HT1080 (cell line): ENCODE measurements around the gene MASP2. TPM values are rescaled to one million over a fixed set of nuclear protein-coding genes. Genes with fewer than 3 reads are reported as not detected.
"Not testable (repeated sequence)": the region's sequence is repeated elsewhere in the genome, so short reads cannot be mapped to it uniquely, and the experiment has no call there.

Experiments
- DNase-seq: peaks from one replicate; pipeline ENCODE4 v3.0.0-alpha.2; 2015; ENCODE audit warnings: low read depth
- total RNA-seq: library from RNA; depleted of rRNA; stranded (reverse); fragments of >200 nt; shearing (Covaris generic); gene quantifications from 2 replicates; pipeline ENCODE4 v1.2.3, GENCODE V29; 2014

Gene MASP2
- total RNA-seq, 1 experiment from 2014 or later, result not detected

- no peak for DNase-seq
Measured at GRCh38 chr1:11058595-11059154, 11.6 kb upstream of the MASP2 start.

- DNase-seq, result no peak
Measured at GRCh38 chr1:11058026-11058425, 11.0 kb upstream of the MASP2 start.

- no peak for DNase-seq
Measured at GRCh38 chr1:11057477-11057876, 10.4 kb upstream of the MASP2 start.

- DNase-seq, result no peak
Measured at GRCh38 chr1:11056504-11056903, 9.5 kb upstream of the MASP2 start.

- DNase-seq, result no peak
Measured at GRCh38 chr1:11055676-11056075, 8.6 kb upstream of the MASP2 start.

GRCh38 chr1:11054666-11055065, 7.6 kb upstream of the MASP2 start:
- DNase-seq, result no peak

- DNase-seq, result no peak
Measured at GRCh38 chr1:11054181-11054580, 7.1 kb upstream of the MASP2 start.

- no peak for DNase-seq
Measured at GRCh38 chr1:11053758-11054137, 6.7 kb upstream of the MASP2 start.

GRCh38 chr1:11052839-11053757, 6.1 kb upstream of the MASP2 start:
- DNase-seq, result no peak

GRCh38 chr1:11051781-11052511, 4.9 kb upstream of the MASP2 start:
- DNase-seq, result no peak

- not testable (repeated sequence) for DNase-seq
Measured at GRCh38 chr1:11051121-11051520, 4.1 kb upstream of the MASP2 start.

GRCh38 chr1:11046270-11046566, 821 bp downstream of the MASP2 start:
- no peak for DNase-seq

- no peak for DNase-seq
Measured at GRCh38 chr1:11045428-11046269, 1.4 kb downstream of the MASP2 start.

GRCh38 chr1:11044849-11045427, 2.1 kb downstream of the MASP2 start:
- DNase-seq, result no peak

GRCh38 chr1:11044086-11044848, 2.8 kb downstream of the MASP2 start:
- no peak for DNase-seq

- DNase-seq, result no peak
Measured at GRCh38 chr1:11042995-11043874, 3.8 kb downstream of the MASP2 start.

- no peak for DNase-seq
Measured at GRCh38 chr1:11042065-11042464, 5.0 kb downstream of the MASP2 start.

GRCh38 chr1:11041048-11041447, 6.0 kb downstream of the MASP2 start:
- no peak for DNase-seq

- DNase-seq, result not testable (repeated sequence)
Measured at GRCh38 chr1:11040105-11040429, 7.0 kb downstream of the MASP2 start.
